NCI-H524 treated with DMSO at 0.1 percent for 48 hours (cell line): ENCODE measurements around the gene KLHL12.

Experiments
- DNase-seq: peaks from one replicate; lab custom pipeline; 2025; lab: John Stamatoyannopoulos, UW

KLHL12 gene

GRCh38 chr1:202880961-202881460, 46.0 kb downstream of the KLHL12 start:
- DNase-seq: no peak

- DNase-seq: no peak
Measured at GRCh38 chr1:202880062-202880461, 47.0 kb downstream of the KLHL12 start.

GRCh38 chr1:202879128-202879527, 47.9 kb downstream of the KLHL12 start:
- no peak for DNase-seq

- no peak for DNase-seq
Measured at GRCh38 chr1:202873026-202873425, 54.0 kb downstream of the KLHL12 start.

- no peak for DNase-seq
Measured at GRCh38 chr1:202871367-202871766, 55.7 kb downstream of the KLHL12 start.

GRCh38 chr1:202862679-202863560, 64.1 kb downstream of the KLHL12 start:
- DNase-seq: no peak

GRCh38 chr1:202861420-202862132, 65.5 kb downstream of the KLHL12 start:
- DNase-seq: peak; percentile 34

- no peak for DNase-seq
Measured at GRCh38 chr1:202860744-202861419, 66.2 kb downstream of the KLHL12 start.

GRCh38 chr1:202858789-202859414, 68.1 kb downstream of the KLHL12 start:
- DNase-seq: no peak

- DNase-seq: no peak
Measured at GRCh38 chr1:202858331-202858730, 68.7 kb downstream of the KLHL12 start.

- DNase-seq: no peak
Measured at GRCh38 chr1:202857136-202857610, 69.9 kb downstream of the KLHL12 start.

GRCh38 chr1:202856014-202856413, 71.0 kb downstream of the KLHL12 start:
- no peak for DNase-seq

GRCh38 chr1:202854787-202855186, 72.2 kb downstream of the KLHL12 start:
- DNase-seq: no peak

GRCh38 chr1:202852163-202852904, 74.7 kb downstream of the KLHL12 start:
- no peak for DNase-seq

GRCh38 chr1:202850593-202851362, 76.3 kb downstream of the KLHL12 start:
- DNase-seq: no peak

GRCh38 chr1:202848191-202848542, 78.9 kb downstream of the KLHL12 start:
- DNase-seq: no peak

GRCh38 chr1:202844935-202845334, 82.1 kb downstream of the KLHL12 start:
- DNase-seq: no peak

GRCh38 chr1:202844259-202844658, 82.8 kb downstream of the KLHL12 start:
- DNase-seq: no peak

- DNase-seq: no peak
Measured at GRCh38 chr1:202843081-202843480, 84.0 kb downstream of the KLHL12 start.
